GM23338 (cell line): Measurements from ENCODE around the gene CACHD1. TPM values are rescaled to one million over a fixed set of nuclear protein-coding genes. Genes with fewer than 3 reads are reported as not detected.

Source experiments
- ATAC-seq: fragments of 200-7000 bp; cut with Tn5 transposase; 3 replicates; pipeline ENCODE4 v1.9.1; 2020
- DNase-seq: peaks from one replicate; pipeline ENCODE4 v3.0.0-alpha.2; 2015; ENCODE audit warnings: low spot score
- H2AFZ ChIP-seq: fragments of 200-600 bp; sonication (generic); 2 replicates; pipeline ENCODE4 v1.8.0; 2016; ENCODE audit warnings: antibody characterized with exemption, mild to moderate bottlenecking, moderate library complexity
- H3F3A ChIP-seq: fragments of 200-600 bp; sonication (generic); replicated peaks from 2 replicates; pipeline ENCODE4 v1.8.0; 2017; ENCODE audit warnings: antibody characterized with exemption, mixed run types, low read depth
- H3K27ac ChIP-seq: fragments of 200-600 bp; sonication (generic); 2 replicates; pipeline ENCODE4 v1.6.1; 2016; ENCODE audit warnings: low read depth
- H3K27me3 ChIP-seq: fragments of 200-600 bp; sonication (generic); 2 replicates; pipeline ENCODE4 v1.8.0; 2016; ENCODE audit warnings: mild to moderate bottlenecking, mixed run types, moderate library complexity; ENCODE audit not compliant: insufficient read depth
- H3K36me3 ChIP-seq: fragments of 200-600 bp; sonication (generic); 2 replicates; pipeline ENCODE4 v1.8.0; 2016; ENCODE audit warnings: mild to moderate bottlenecking; ENCODE audit not compliant: insufficient read depth
- H3K4me1 ChIP-seq: fragments of 200-600 bp; sonication (generic); 2 replicates; pipeline ENCODE4 v1.8.0; 2016; ENCODE audit warnings: mild to moderate bottlenecking, moderate library complexity; ENCODE audit not compliant: insufficient read depth
- H3K4me2 ChIP-seq: fragments of 200-600 bp; sonication (generic); 2 replicates; pipeline ENCODE4 v1.7.1; 2017; ENCODE audit warnings: mixed run types
- H3K4me3 ChIP-seq: fragments of 200-600 bp; sonication (generic); 2 replicates; pipeline ENCODE4 v1.6.1; 2016; ENCODE audit warnings: mixed run types
- H3K79me2 ChIP-seq: fragments of 200-600 bp; sonication (generic); replicated peaks from 2 replicates; pipeline ENCODE4 v1.8.0; 2017; ENCODE audit warnings: mild to moderate bottlenecking; ENCODE audit not compliant: insufficient read depth
- H3K9me2 ChIP-seq: fragments of 200-600 bp; sonication (generic); 2 replicates; pipeline ENCODE4 v1.8.0; 2017; ENCODE audit not compliant: insufficient read depth
- H4K20me1 ChIP-seq: fragments of 200-600 bp; sonication (generic); replicated peaks from 2 replicates; pipeline ENCODE4 v1.8.0; 2017; ENCODE audit warnings: mild to moderate bottlenecking; ENCODE audit not compliant: insufficient read depth
- H3K27ac Mint-ChIP-seq: 2 replicates; pipeline ENCODE4 v1.8.0; 2020; ENCODE audit warnings: inconsistent platforms, mild to moderate bottlenecking, moderate library complexity, mixed read lengths
- H3K27me3 Mint-ChIP-seq: 3 replicates; pipeline ENCODE4 v1.8.0; 2022; ENCODE audit warnings: low read depth, mild to moderate bottlenecking, moderate library complexity, mixed read lengths, inconsistent platforms; ENCODE audit not compliant: insufficient read depth, poor library complexity
- H3K36me3 Mint-ChIP-seq: 3 replicates; pipeline ENCODE4 v1.8.0; 2021; ENCODE audit warnings: low read depth, mild to moderate bottlenecking, inconsistent platforms, moderate library complexity, mixed read lengths
- H3K4me1 Mint-ChIP-seq: 3 replicates; pipeline ENCODE4 v1.8.0; 2020; ENCODE audit warnings: mild to moderate bottlenecking, inconsistent platforms, mixed read lengths
- H3K4me3 Mint-ChIP-seq: 3 replicates; pipeline ENCODE4 v1.8.0; 2021; ENCODE audit warnings: moderate library complexity, mild to moderate bottlenecking, inconsistent platforms, mixed read lengths
- H3K9me3 Mint-ChIP-seq: 3 replicates; pipeline ENCODE4 v1.8.0; 2020; ENCODE audit warnings: moderate library complexity, mild to moderate bottlenecking, inconsistent platforms, mixed read lengths
- CREB1 ChIP-seq: fragments of 250-450 bp; sonication (Bioruptor Pico); IDR thresholded peaks from 2 replicates; pipeline ENCODE4 v1.5.0; 2020; ENCODE audit warnings: low read depth, mild to moderate bottlenecking, moderate library complexity
- CTCF ChIP-seq, 2 experiments: fragments of 200-600 bp in 1 of 2; sonication (generic) in 1 of 2; conservative IDR thresholded peaks; 2 replicates each; pipeline versions ENCODE4 v1.5.1 to v1.6.1; 2016 to 2017; ENCODE audit warnings: antibody characterized with exemption in 2 of 2, low read depth in 2 of 2, mild to moderate bottlenecking in 2 of 2, moderate library complexity in 1 of 2
- ETS1 ChIP-seq: IDR thresholded peaks from 2 replicates; pipeline ENCODE4 v1.6.1; 2016; ENCODE audit warnings: antibody characterized with exemption
- EZH2 ChIP-seq: fragments of 200-600 bp; sonication (generic); IDR thresholded peaks from one replicate; pipeline ENCODE4 v1.8.0; 2017; ENCODE audit warnings: antibody characterized with exemption, mild to moderate bottlenecking, low read depth; ENCODE audit not compliant: unreplicated experiment
- EZH2phosphoT487 ChIP-seq: fragments of 200-600 bp; sonication (generic); IDR thresholded peaks from one replicate; pipeline ENCODE4 v1.8.1; 2018; ENCODE audit warnings: antibody characterized with exemption; ENCODE audit not compliant: unreplicated experiment
- JUNB ChIP-seq: IDR thresholded peaks from one replicate; pipeline ENCODE4 v1.6.1; 2016; ENCODE audit warnings: antibody characterized with exemption; ENCODE audit not compliant: unreplicated experiment
- NANOG ChIP-seq: IDR thresholded peaks from 2 replicates; pipeline ENCODE4 v1.6.1; 2016; ENCODE audit warnings: antibody characterized with exemption, borderline replicate concordance
- POLR2AphosphoS5 ChIP-seq: IDR thresholded peaks from 2 replicates; pipeline ENCODE4 v1.6.1; 2016; ENCODE audit warnings: antibody characterized with exemption, low read depth
- REST ChIP-seq: IDR thresholded peaks from one replicate; pipeline ENCODE4 v1.6.1; 2018; ENCODE audit warnings: antibody characterized with exemption; ENCODE audit not compliant: unreplicated experiment
- STAT1 ChIP-seq: IDR thresholded peaks from one replicate; pipeline ENCODE4 v1.6.1; 2016; ENCODE audit warnings: antibody characterized with exemption; ENCODE audit not compliant: unreplicated experiment
- ZNF114 ChIP-seq: fragments of 250-450 bp; sonication (Bioruptor Pico); IDR thresholded peaks from 2 replicates; pipeline ENCODE4 v1.5.0; 2020; ENCODE audit warnings: mild to moderate bottlenecking, moderate library complexity
- ZNF331 ChIP-seq: fragments of 250-450 bp; sonication (Bioruptor Pico); IDR thresholded peaks from 2 replicates; pipeline ENCODE4 v1.5.0; 2020; ENCODE audit warnings: low read depth, mild to moderate bottlenecking, moderate library complexity
- ZNF462 ChIP-seq: fragments of 250-450 bp; sonication (Bioruptor Pico); IDR thresholded peaks from 2 replicates; pipeline ENCODE4 v1.5.0; 2020; ENCODE audit warnings: mild to moderate bottlenecking, moderate library complexity
- polyA plus RNA-seq: library from polyadenylated mRNA; unstranded; fragments of >200 nt; fragmentation: Nextera tagmentation; extraction: Ambion mirVana; gene quantifications from 2 replicates; pipeline ENCODE4 v1.2.1, GENCODE V29; 2016
- total RNA-seq: library from RNA; depleted of rRNA; stranded (reverse); fragments of >200 nt; shearing (Covaris generic); gene quantifications from 2 replicates; pipeline ENCODE4 v1.2.3, GENCODE V29; 2014

The CACHD1 gene
- total and polyA plus RNA-seq, 2 experiments from 2014 or later: 12.6 to 43.7 TPM

- Mint-ChIP-seq H3K9me3 (no peaks in the 10 kb centered on the region), H3K27ac (no peak overlapping the region), H3K36me3 (no peaks in the 10 kb centered on the region), H3K27me3 (no peaks in the 10 kb centered on the region), H3K4me3 (no peak overlapping the region), H3K4me1 (peaks cover 4% of the 10 kb centered on the region; the same call in 1 of the 3 replicates)
- 0 out of 2 replicates have a peak, but pooled peaks cover 10% of the 10 kb centered on the region for H3K9me2 ChIP-seq
- H3K4me2 ChIP-seq: no peak overlapping the region
- no peaks in the 10 kb centered on the region for H3K27me3 ChIP-seq
- no peaks in the 10 kb centered on the region for H3K4me1 ChIP-seq
- no peak for TF ChIP-seq CREB1 (CRISPR knock-in tag)
- no peak for TF ChIP-seq REST
- TF ChIP-seq POLR2AphosphoS5: no peak
- TF ChIP-seq NANOG: no peak
- TF ChIP-seq CTCF (conservative IDR thresholded peaks at IDR 0.05; ENCODE audit: low read depth in 2 of 2): no peak
- no peak for TF ChIP-seq ETS1
- TF ChIP-seq JUNB: no peak
- TF ChIP-seq ZNF462: no peak
- TF ChIP-seq EZH2: no peak
- no peak for TF ChIP-seq STAT1
- no peak for TF ChIP-seq EZH2phosphoT487
- no peak for TF ChIP-seq ZNF331 (CRISPR knock-in tag)
- TF ChIP-seq ZNF114: no peak
- H4K20me1 ChIP-seq: no peaks in the 10 kb centered on the region
- H3F3A ChIP-seq: no peaks in the 10 kb centered on the region
- H3K36me3 ChIP-seq: no peaks in the 10 kb centered on the region
- no peak overlapping the region for H3K4me3 ChIP-seq
- no peak for ATAC-seq
- no peak for DNase-seq
- H2AFZ ChIP-seq: no peak overlapping the region
- no peak overlapping the region for H3K27ac ChIP-seq
- no peaks in the 10 kb centered on the region for H3K79me2 ChIP-seq
These were observed 11.0 kb upstream of the CACHD1 start for GRCh38 chr1:64458915-64459314.
